ENCODE results near the gene NRDE2. TPM values are rescaled to one million over a fixed set of nuclear protein-coding genes. Genes with fewer than 3 reads are reported as not detected.

NRDE2 gene
- total RNA-seq, 1 experiment from 2014 or later = 18.0 TPM

GRCh38 chr14:90268420-90268819, 63.3 kb downstream of the NRDE2 start:
- POLR2A ChIA-PET = no interaction called here
- H3K36me3 ChIP-seq (ENCODE audit: control insufficient read depth, insufficient read depth, low read length) = no peaks in the 10 kb centered on the region; the same call in 1 of the 2 replicates

GRCh38 chr14:90266441-90267154, 65.1 kb downstream of the NRDE2 start:
- H3K36me3 Mint-ChIP-seq (ENCODE audit: insufficient read depth, unreplicated experiment) = peaks cover 79% of the 10 kb centered on the region
- H3K4me3 Mint-ChIP-seq (ENCODE audit: unreplicated experiment) = no peak overlapping the region
- Histone ChIP-seq H3K9me3 (no peaks in the 10 kb centered on the region), H3K4me3 (ENCODE audit: low read depth, low read length) (no peak overlapping the region), H3K36me3 (ENCODE audit: control insufficient read depth, insufficient read depth, low read length) (no peaks in the 10 kb centered on the region; the same call in 1 of the 2 replicates), H3K27me3 (replicated peaks; ENCODE audit: control insufficient read depth, insufficient read depth, low read length) (no peaks in the 10 kb centered on the region), H3K4me1 (no peaks in the 10 kb centered on the region)
- H3K9me3 Mint-ChIP-seq (ENCODE audit: unreplicated experiment) = no peaks in the 10 kb centered on the region
- BruUV-seq (replicated peaks) = no TSS peak
- TF ChIP-seq CTCF (IDR thresholded peaks at IDR 0.05; ENCODE audit: insufficient read depth in 1 of 2, low read depth in 1 of 2, low read length in 1 of 2, severe bottlenecking in 1 of 2, unreplicated experiment in 1 of 2) = no peak
- H3K4me1 Mint-ChIP-seq (ENCODE audit: low read depth, unreplicated experiment) = no peaks in the 10 kb centered on the region
- no peak for DNase-seq
- no peaks in the 10 kb centered on the region for H3K27me3 Mint-ChIP-seq (ENCODE audit: insufficient read depth, unreplicated experiment)
- ChIA-PET POLR2A (no interaction called here), CTCF (no interaction called here)
- intact Hi-C loops (cut with micrococcal nuclease; ENCODE audit: unreplicated experiment) = no loop called here
- H3K27ac Mint-ChIP-seq (ENCODE audit: unreplicated experiment) = no peak overlapping the region

More at GRCh38 chr14:90268420-90268819, 63.3 kb downstream of the NRDE2 start:
- H3K4me1 Mint-ChIP-seq (ENCODE audit: low read depth, unreplicated experiment) = no peaks in the 10 kb centered on the region
- H3K4me3 Mint-ChIP-seq (ENCODE audit: unreplicated experiment) = no peak overlapping the region
- H3K4me1 ChIP-seq = no peaks in the 10 kb centered on the region
- no peaks in the 10 kb centered on the region for H3K9me3 Mint-ChIP-seq (ENCODE audit: unreplicated experiment)
- H3K27me3 ChIP-seq (replicated peaks; ENCODE audit: control insufficient read depth, insufficient read depth, low read length) = no peaks in the 10 kb centered on the region
- no peak overlapping the region for H3K27ac Mint-ChIP-seq (ENCODE audit: unreplicated experiment)
- no peak for DNase-seq
- no peaks in the 10 kb centered on the region for H3K27me3 Mint-ChIP-seq (ENCODE audit: insufficient read depth, unreplicated experiment)
- no TSS peak for BruUV-seq (replicated peaks)
- CTCF ChIA-PET = no interaction called here
- intact Hi-C loops (cut with micrococcal nuclease; ENCODE audit: unreplicated experiment) = no loop called here
- TF ChIP-seq CTCF (IDR thresholded peaks at IDR 0.05; ENCODE audit: insufficient read depth in 1 of 2, low read depth in 1 of 2, low read length in 1 of 2, severe bottlenecking in 1 of 2, unreplicated experiment in 1 of 2) = no peak
- no peak overlapping the region for H3K4me3 ChIP-seq (ENCODE audit: low read depth, low read length)
- H3K36me3 Mint-ChIP-seq (ENCODE audit: insufficient read depth, unreplicated experiment) = peaks cover 88% of the 10 kb centered on the region
- no peaks in the 10 kb centered on the region for H3K9me3 ChIP-seq

GRCh38 chr14:90263748-90264449, 67.8 kb downstream of the NRDE2 start:
- no peak for DNase-seq
- Mint-ChIP-seq H3K4me1 (ENCODE audit: low read depth, unreplicated experiment) (no peaks in the 10 kb centered on the region), H3K27me3 (ENCODE audit: insufficient read depth, unreplicated experiment) (no peaks in the 10 kb centered on the region), H3K27ac (ENCODE audit: unreplicated experiment) (no peak overlapping the region), H3K4me3 (ENCODE audit: unreplicated experiment) (no peak overlapping the region), H3K9me3 (ENCODE audit: unreplicated experiment) (no peaks in the 10 kb centered on the region), H3K36me3 (ENCODE audit: insufficient read depth, unreplicated experiment) (peaks cover 73% of the 10 kb centered on the region)
- no peaks in the 10 kb centered on the region for H3K9me3 ChIP-seq
- intact Hi-C loops (cut with micrococcal nuclease; ENCODE audit: unreplicated experiment) = no loop called here
- CTCF ChIA-PET = interaction anchor here (0.8 kb wide), 1 partner anchor 9 kb away, joined by 3 read pairs; no protein-coding TSS in a partner anchor
- no peak overlapping the region for H3K4me3 ChIP-seq (ENCODE audit: low read depth, low read length)
- POLR2A ChIA-PET = no interaction called here
- H3K27me3 ChIP-seq (replicated peaks; ENCODE audit: control insufficient read depth, insufficient read depth, low read length) = no peaks in the 10 kb centered on the region
- no TSS peak for BruUV-seq (replicated peaks)
- no peak for TF ChIP-seq CTCF (IDR thresholded peaks at IDR 0.05; ENCODE audit: insufficient read depth in 1 of 2, low read depth in 1 of 2, low read length in 1 of 2, severe bottlenecking in 1 of 2, unreplicated experiment in 1 of 2)
- H3K4me1 ChIP-seq = no peaks in the 10 kb centered on the region
- H3K36me3 ChIP-seq (ENCODE audit: control insufficient read depth, insufficient read depth, low read length) = no peaks in the 10 kb centered on the region; the same call in none of the 2 replicates

Measured in Caco-2 (cell line).